ENCODE results near the gene LRIG3. TPM values are rescaled to one million over a fixed set of nuclear protein-coding genes. Genes with fewer than 3 reads are reported as not detected.
"Not testable (repeated sequence)": the region's sequence is repeated elsewhere in the genome, so short reads cannot be mapped to it uniquely, and the experiment has no call there.

Gene LRIG3
- total and polyA plus RNA-seq, 4 donors, result 2.9 to 17.0 (median 10.7) TPM

DNA sequence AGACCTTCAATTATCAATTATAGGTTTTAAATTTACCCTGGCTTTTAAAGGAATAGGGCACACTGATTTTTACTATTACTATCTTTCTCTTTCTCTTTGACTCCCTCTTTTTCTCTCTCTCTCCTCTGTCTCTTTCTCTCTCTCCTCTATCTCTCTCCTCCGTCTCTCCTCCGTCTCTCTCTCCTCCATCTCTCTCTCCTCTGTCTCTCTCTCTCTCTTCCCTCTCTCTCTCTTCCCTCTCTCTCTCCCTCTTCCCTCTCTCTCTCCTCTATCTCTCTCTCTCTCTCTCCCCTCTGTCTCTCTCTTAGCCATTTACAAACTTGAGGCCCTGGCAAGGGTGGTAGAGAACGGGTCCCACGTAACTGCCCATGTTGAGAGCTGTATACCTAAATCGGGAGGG is 62.3 kb downstream of the LRIG3 start:
- H3K36me3 ChIP-seq (ENCODE audit: control insufficient read depth in 4 of 4, insufficient read depth in 3 of 4, low read depth in 1 of 4, low read length in 3 of 4), result no peaks in the 10 kb centered on the region
- H3K4me1 ChIP-seq (ENCODE audit: control insufficient read depth in 4 of 4, insufficient read depth in 4 of 4, low read length in 3 of 4), result peaks cover 0 to 3% (median 0%) of the 10 kb centered on the region in 4 donors
- no peak for DNase-seq (ENCODE audit: low spot score)
- WGBS, result 95% methylated on average over 5 of the region's 5 CpGs
- H3K27me3 ChIP-seq (ENCODE audit: control insufficient read depth in 4 of 4, insufficient read depth in 4 of 4, low read length in 3 of 4), result no peaks in the 10 kb centered on the region
- H3K27ac ChIP-seq (ENCODE audit: low read depth in 1 of 2, low read length in 2 of 2), result no peak overlapping the region
- H3K9me3 ChIP-seq (ENCODE audit: control insufficient read depth in 4 of 4, low read length in 3 of 4), result no peaks in the 10 kb centered on the region
- TF ChIP-seq YY1 (IDR thresholded peaks at IDR 0.05) (no peak), HNF4G (IDR thresholded peaks at IDR 0.05) (no peak), SP1 (IDR thresholded peaks at IDR 0.05) (no peak), RAD21 (IDR thresholded peaks at IDR 0.05) (no peak), JUND (IDR thresholded peaks at IDR 0.05) (no peak), TAF1 (conservative IDR thresholded peaks at IDR 0.05) (no peak), RXRA (IDR thresholded peaks at IDR 0.05) (no peak), FOXA1 (IDR thresholded peaks at IDR 0.05) (no peak), GABPA (IDR thresholded peaks at IDR 0.05 in 1 of 2, conservative IDR thresholded peaks at IDR 0.05 in 1 of 2) (no peak), EGR1 (IDR thresholded peaks at IDR 0.05; ENCODE audit: low read depth in 2 of 2) (no peak), ATF3 (IDR thresholded peaks at IDR 0.05) (no peak), FOXA2 (IDR thresholded peaks at IDR 0.05) (no peak), MAX (IDR thresholded peaks at IDR 0.05) (no peak), HNF4A (conservative IDR thresholded peaks at IDR 0.05) (no peak), ZBTB33 (IDR thresholded peaks at IDR 0.05) (no peak)
- TF ChIP-seq, protein P1, sequence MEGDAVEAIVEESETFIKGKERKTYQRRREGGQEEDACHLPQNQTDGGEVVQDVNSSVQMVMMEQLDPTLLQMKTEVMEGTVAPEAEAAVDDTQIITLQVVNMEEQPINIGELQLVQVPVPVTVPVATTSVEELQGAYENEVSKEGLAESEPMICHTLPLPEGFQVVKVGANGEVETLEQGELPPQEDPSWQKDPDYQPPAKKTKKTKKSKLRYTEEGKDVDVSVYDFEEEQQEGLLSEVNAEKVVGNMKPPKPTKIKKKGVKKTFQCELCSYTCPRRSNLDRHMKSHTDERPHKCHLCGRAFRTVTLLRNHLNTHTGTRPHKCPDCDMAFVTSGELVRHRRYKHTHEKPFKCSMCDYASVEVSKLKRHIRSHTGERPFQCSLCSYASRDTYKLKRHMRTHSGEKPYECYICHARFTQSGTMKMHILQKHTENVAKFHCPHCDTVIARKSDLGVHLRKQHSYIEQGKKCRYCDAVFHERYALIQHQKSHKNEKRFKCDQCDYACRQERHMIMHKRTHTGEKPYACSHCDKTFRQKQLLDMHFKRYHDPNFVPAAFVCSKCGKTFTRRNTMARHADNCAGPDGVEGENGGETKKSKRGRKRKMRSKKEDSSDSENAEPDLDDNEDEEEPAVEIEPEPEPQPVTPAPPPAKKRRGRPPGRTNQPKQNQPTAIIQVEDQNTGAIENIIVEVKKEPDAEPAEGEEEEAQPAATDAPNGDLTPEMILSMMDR (IDR thresholded peaks at IDR 0.05; ENCODE audit: low read depth, low read length, missing input control), result no peak
- no peak overlapping the region for H3K9ac ChIP-seq (ENCODE audit: low read depth in 1 of 2, low read length in 2 of 2)
- H3K4me3 ChIP-seq (ENCODE audit: low read depth in 1 of 3, low read length in 3 of 3), result no peak overlapping the region

DNA sequence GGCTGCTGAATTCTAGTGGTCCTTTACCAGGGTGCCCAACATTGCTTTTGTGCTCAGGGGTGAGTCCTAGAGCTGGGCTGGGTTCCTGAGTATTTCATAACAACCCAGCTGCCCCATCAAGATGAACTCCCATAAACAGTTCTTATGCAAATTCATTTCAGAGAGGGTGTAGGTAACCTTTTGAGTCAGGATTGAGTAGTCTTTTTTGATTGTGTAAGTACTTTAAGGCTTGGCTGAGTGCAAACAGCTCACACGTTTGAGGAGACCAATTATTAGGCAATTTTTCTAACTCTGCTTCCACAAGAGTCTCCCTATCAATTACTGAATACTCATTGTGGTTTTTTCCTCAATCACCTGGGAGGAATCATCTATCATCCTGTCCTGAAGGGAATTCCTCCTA is 63.1 kb downstream of the LRIG3 start:
- not testable (repeated sequence) for DNase-seq (ENCODE audit: low spot score); H3K27me3 ChIP-seq (ENCODE audit: control insufficient read depth in 4 of 4, insufficient read depth in 4 of 4, low read length in 3 of 4); H3K9ac ChIP-seq (ENCODE audit: low read depth in 1 of 2, low read length in 2 of 2); H3K4me3 ChIP-seq (ENCODE audit: low read depth in 1 of 3, low read length in 3 of 3); H3K4me1 ChIP-seq (ENCODE audit: control insufficient read depth in 4 of 4, insufficient read depth in 4 of 4, low read length in 3 of 4); H3K36me3 ChIP-seq (ENCODE audit: control insufficient read depth in 4 of 4, insufficient read depth in 3 of 4, low read depth in 1 of 4, low read length in 3 of 4); H3K27ac ChIP-seq (ENCODE audit: low read depth in 1 of 2, low read length in 2 of 2); H3K9me3 ChIP-seq (ENCODE audit: control insufficient read depth in 4 of 4, low read length in 3 of 4)
- 22% methylated on average over 1 of the region's 1 CpG for WGBS

GRCh38 chr12:58855630-58856029 is 64.7 kb downstream of the LRIG3 start:
- not testable (repeated sequence) for H3K9ac ChIP-seq (ENCODE audit: low read depth in 1 of 2, low read length in 2 of 2); H3K27ac ChIP-seq (ENCODE audit: low read depth in 1 of 2, low read length in 2 of 2); H3K9me3 ChIP-seq (ENCODE audit: control insufficient read depth in 4 of 4, low read length in 3 of 4); DNase-seq (ENCODE audit: low spot score); H3K36me3 ChIP-seq (ENCODE audit: control insufficient read depth in 4 of 4, insufficient read depth in 3 of 4, low read depth in 1 of 4, low read length in 3 of 4); H3K27me3 ChIP-seq (ENCODE audit: control insufficient read depth in 4 of 4, insufficient read depth in 4 of 4, low read length in 3 of 4); H3K4me1 ChIP-seq (ENCODE audit: control insufficient read depth in 4 of 4, insufficient read depth in 4 of 4, low read length in 3 of 4); H3K4me3 ChIP-seq (ENCODE audit: low read depth in 1 of 3, low read length in 3 of 3)
- 79% methylated on average over 5 of the region's 5 CpGs for WGBS

Measured in liver (tissue), 9 donors.